GM23338 (cell line): ENCODE data around the gene HDAC10. TPM values are rescaled to one million over a fixed set of nuclear protein-coding genes. Genes with fewer than 3 reads are reported as not detected.

Experiments
- ATAC-seq: fragments of 200-7000 bp; cut with Tn5 transposase; 3 replicates; pipeline ENCODE4 v1.9.1; 2020
- DNase-seq: peaks from one replicate; pipeline ENCODE4 v3.0.0-alpha.2; 2015; ENCODE audit warnings: low spot score
- H2AFZ ChIP-seq: fragments of 200-600 bp; sonication (generic); 2 replicates; pipeline ENCODE4 v1.8.0; 2016; ENCODE audit warnings: antibody characterized with exemption, mild to moderate bottlenecking, moderate library complexity
- H3F3A ChIP-seq: fragments of 200-600 bp; sonication (generic); replicated peaks from 2 replicates; pipeline ENCODE4 v1.8.0; 2017; ENCODE audit warnings: antibody characterized with exemption, mixed run types, low read depth
- H3K27ac ChIP-seq: fragments of 200-600 bp; sonication (generic); 2 replicates; pipeline ENCODE4 v1.6.1; 2016; ENCODE audit warnings: low read depth
- H3K27me3 ChIP-seq: fragments of 200-600 bp; sonication (generic); 2 replicates; pipeline ENCODE4 v1.8.0; 2016; ENCODE audit warnings: mild to moderate bottlenecking, mixed run types, moderate library complexity; ENCODE audit not compliant: insufficient read depth
- H3K36me3 ChIP-seq: fragments of 200-600 bp; sonication (generic); 2 replicates; pipeline ENCODE4 v1.8.0; 2016; ENCODE audit warnings: mild to moderate bottlenecking; ENCODE audit not compliant: insufficient read depth
- H3K4me1 ChIP-seq: fragments of 200-600 bp; sonication (generic); 2 replicates; pipeline ENCODE4 v1.8.0; 2016; ENCODE audit warnings: mild to moderate bottlenecking, moderate library complexity; ENCODE audit not compliant: insufficient read depth
- H3K4me2 ChIP-seq: fragments of 200-600 bp; sonication (generic); 2 replicates; pipeline ENCODE4 v1.7.1; 2017; ENCODE audit warnings: mixed run types
- H3K4me3 ChIP-seq: fragments of 200-600 bp; sonication (generic); 2 replicates; pipeline ENCODE4 v1.6.1; 2016; ENCODE audit warnings: mixed run types
- H3K79me2 ChIP-seq: fragments of 200-600 bp; sonication (generic); replicated peaks from 2 replicates; pipeline ENCODE4 v1.8.0; 2017; ENCODE audit warnings: mild to moderate bottlenecking; ENCODE audit not compliant: insufficient read depth
- H3K9me2 ChIP-seq: fragments of 200-600 bp; sonication (generic); 2 replicates; pipeline ENCODE4 v1.8.0; 2017; ENCODE audit not compliant: insufficient read depth
- H4K20me1 ChIP-seq: fragments of 200-600 bp; sonication (generic); replicated peaks from 2 replicates; pipeline ENCODE4 v1.8.0; 2017; ENCODE audit warnings: mild to moderate bottlenecking; ENCODE audit not compliant: insufficient read depth
- H3K27ac Mint-ChIP-seq: 2 replicates; pipeline ENCODE4 v1.8.0; 2020; ENCODE audit warnings: inconsistent platforms, mild to moderate bottlenecking, moderate library complexity, mixed read lengths
- H3K27me3 Mint-ChIP-seq: 3 replicates; pipeline ENCODE4 v1.8.0; 2022; ENCODE audit warnings: low read depth, mild to moderate bottlenecking, moderate library complexity, mixed read lengths, inconsistent platforms; ENCODE audit not compliant: insufficient read depth, poor library complexity
- H3K36me3 Mint-ChIP-seq: 3 replicates; pipeline ENCODE4 v1.8.0; 2021; ENCODE audit warnings: low read depth, mild to moderate bottlenecking, inconsistent platforms, moderate library complexity, mixed read lengths
- H3K4me1 Mint-ChIP-seq: 3 replicates; pipeline ENCODE4 v1.8.0; 2020; ENCODE audit warnings: mild to moderate bottlenecking, inconsistent platforms, mixed read lengths
- H3K4me3 Mint-ChIP-seq: 3 replicates; pipeline ENCODE4 v1.8.0; 2021; ENCODE audit warnings: moderate library complexity, mild to moderate bottlenecking, inconsistent platforms, mixed read lengths
- H3K9me3 Mint-ChIP-seq: 3 replicates; pipeline ENCODE4 v1.8.0; 2020; ENCODE audit warnings: moderate library complexity, mild to moderate bottlenecking, inconsistent platforms, mixed read lengths
- CREB1 ChIP-seq: fragments of 250-450 bp; sonication (Bioruptor Pico); IDR thresholded peaks from 2 replicates; pipeline ENCODE4 v1.5.0; 2020; ENCODE audit warnings: low read depth, mild to moderate bottlenecking, moderate library complexity
- CTCF ChIP-seq, 2 experiments: fragments of 200-600 bp in 1 of 2; sonication (generic) in 1 of 2; conservative IDR thresholded peaks; 2 replicates each; pipeline versions ENCODE4 v1.5.1 to v1.6.1; 2016 to 2017; ENCODE audit warnings: antibody characterized with exemption in 2 of 2, low read depth in 2 of 2, mild to moderate bottlenecking in 2 of 2, moderate library complexity in 1 of 2
- EZH2phosphoT487 ChIP-seq: fragments of 200-600 bp; sonication (generic); IDR thresholded peaks from one replicate; pipeline ENCODE4 v1.8.1; 2018; ENCODE audit warnings: antibody characterized with exemption; ENCODE audit not compliant: unreplicated experiment
- JUNB ChIP-seq: IDR thresholded peaks from one replicate; pipeline ENCODE4 v1.6.1; 2016; ENCODE audit warnings: antibody characterized with exemption; ENCODE audit not compliant: unreplicated experiment
- NANOG ChIP-seq: IDR thresholded peaks from 2 replicates; pipeline ENCODE4 v1.6.1; 2016; ENCODE audit warnings: antibody characterized with exemption, borderline replicate concordance
- POLR2AphosphoS5 ChIP-seq: IDR thresholded peaks from 2 replicates; pipeline ENCODE4 v1.6.1; 2016; ENCODE audit warnings: antibody characterized with exemption, low read depth
- ZNF114 ChIP-seq: fragments of 250-450 bp; sonication (Bioruptor Pico); IDR thresholded peaks from 2 replicates; pipeline ENCODE4 v1.5.0; 2020; ENCODE audit warnings: mild to moderate bottlenecking, moderate library complexity
- ZNF331 ChIP-seq: fragments of 250-450 bp; sonication (Bioruptor Pico); IDR thresholded peaks from 2 replicates; pipeline ENCODE4 v1.5.0; 2020; ENCODE audit warnings: low read depth, mild to moderate bottlenecking, moderate library complexity
- polyA plus RNA-seq: library from polyadenylated mRNA; unstranded; fragments of >200 nt; fragmentation: Nextera tagmentation; extraction: Ambion mirVana; gene quantifications from 2 replicates; pipeline ENCODE4 v1.2.1, GENCODE V29; 2016
- total RNA-seq: library from RNA; depleted of rRNA; stranded (reverse); fragments of >200 nt; shearing (Covaris generic); gene quantifications from 2 replicates; pipeline ENCODE4 v1.2.3, GENCODE V29; 2014
- TF ChIP-seq, protein P1 (sequence below): IDR thresholded peaks from 2 replicates; pipeline ENCODE4 v1.6.1; 2016; ENCODE audit warnings: antibody characterized with exemption
- TF ChIP-seq, protein P2 (sequence below): IDR thresholded peaks from one replicate; pipeline ENCODE4 v1.6.1; 2018; ENCODE audit warnings: antibody characterized with exemption; ENCODE audit not compliant: unreplicated experiment

HDAC10 gene
- total and polyA plus RNA-seq, 2 experiments from 2014 or later, result 4.1 to 41.9 TPM

- peaks cover 27% of the 10 kb centered on the region for H3K4me1 ChIP-seq
- Mint-ChIP-seq H3K36me3 (peaks cover 1% of the 10 kb centered on the region; the same call in 1 of the 3 replicates), H3K27me3 (peaks cover 30% of the 10 kb centered on the region), H3K9me3 (no peaks in the 10 kb centered on the region; the same call in 2 of the 3 replicates), H3K4me1 (peaks cover 14% of the 10 kb centered on the region), H3K4me3 (no peak overlapping the region; the same call in 2 of the 3 replicates), H3K27ac (no peak overlapping the region)
- no peak overlapping the region for H2AFZ ChIP-seq
- TF ChIP-seq JUNB, result no peak
- no peak for TF ChIP-seq NANOG
- TF ChIP-seq, protein P1, sequence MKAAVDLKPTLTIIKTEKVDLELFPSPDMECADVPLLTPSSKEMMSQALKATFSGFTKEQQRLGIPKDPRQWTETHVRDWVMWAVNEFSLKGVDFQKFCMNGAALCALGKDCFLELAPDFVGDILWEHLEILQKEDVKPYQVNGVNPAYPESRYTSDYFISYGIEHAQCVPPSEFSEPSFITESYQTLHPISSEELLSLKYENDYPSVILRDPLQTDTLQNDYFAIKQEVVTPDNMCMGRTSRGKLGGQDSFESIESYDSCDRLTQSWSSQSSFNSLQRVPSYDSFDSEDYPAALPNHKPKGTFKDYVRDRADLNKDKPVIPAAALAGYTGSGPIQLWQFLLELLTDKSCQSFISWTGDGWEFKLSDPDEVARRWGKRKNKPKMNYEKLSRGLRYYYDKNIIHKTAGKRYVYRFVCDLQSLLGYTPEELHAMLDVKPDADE, result no peak
- no peak for TF ChIP-seq EZH2phosphoT487
- no peak for TF ChIP-seq POLR2AphosphoS5
- TF ChIP-seq ZNF114 (CRISPR knock-in tag), result no peak
- TF ChIP-seq CREB1, result no peak
- H3K79me2 ChIP-seq, result peaks cover 53% of the 10 kb centered on the region
- no peak overlapping the region for H3K27ac ChIP-seq
- H3K36me3 ChIP-seq, result no peaks in the 10 kb centered on the region
- no peaks in the 10 kb centered on the region; the same call in 1 of the 2 replicates for H3F3A ChIP-seq
- H4K20me1 ChIP-seq, result peaks cover 5% of the 10 kb centered on the region; the same call in 1 of the 2 replicates
- H3K9me2 ChIP-seq, result no peaks in the 10 kb centered on the region
- no peak overlapping the region for H3K4me2 ChIP-seq
- no peak for DNase-seq
- H3K4me3 ChIP-seq, result no peak overlapping the region
- no peaks in the 10 kb centered on the region for H3K27me3 ChIP-seq
- ATAC-seq, result no peak
Measured at GRCh38 chr22:50296658-50297490, 45.8 kb upstream of the HDAC10 start.

DNA sequence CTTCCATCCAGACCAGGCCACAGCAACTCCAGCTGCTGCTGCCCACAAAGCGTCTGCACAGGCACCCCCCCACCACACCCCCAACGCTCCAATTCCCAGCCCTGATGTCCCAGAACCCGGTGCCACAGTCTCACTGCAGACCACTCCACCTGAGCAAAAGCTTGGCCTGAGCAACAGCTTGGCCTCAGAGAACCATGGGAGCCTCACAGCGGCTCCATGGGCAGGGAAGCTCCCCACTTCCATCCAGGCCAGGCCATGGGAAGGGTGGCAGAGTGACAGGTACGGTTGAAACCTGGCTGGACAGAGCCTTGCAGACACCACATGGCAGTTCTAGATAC, 43.2 kb upstream of the HDAC10 start:
- Histone ChIP-seq H3K4me2 (peak overlapping the region; percentile 75), H3K4me1 (peaks cover 27% of the 10 kb centered on the region)
- H3K9me3 Mint-ChIP-seq, result no peaks in the 10 kb centered on the region; the same call in 2 of the 3 replicates
- TF ChIP-seq ZNF114 (CRISPR knock-in tag) (no peak), CTCF (conservative IDR thresholded peaks at IDR 0.05; ENCODE audit: low read depth in 2 of 2) (no peak), ZNF331 (CRISPR knock-in tag) (no peak)
- TF ChIP-seq, protein P1, result no peak
- TF ChIP-seq, protein P2, sequence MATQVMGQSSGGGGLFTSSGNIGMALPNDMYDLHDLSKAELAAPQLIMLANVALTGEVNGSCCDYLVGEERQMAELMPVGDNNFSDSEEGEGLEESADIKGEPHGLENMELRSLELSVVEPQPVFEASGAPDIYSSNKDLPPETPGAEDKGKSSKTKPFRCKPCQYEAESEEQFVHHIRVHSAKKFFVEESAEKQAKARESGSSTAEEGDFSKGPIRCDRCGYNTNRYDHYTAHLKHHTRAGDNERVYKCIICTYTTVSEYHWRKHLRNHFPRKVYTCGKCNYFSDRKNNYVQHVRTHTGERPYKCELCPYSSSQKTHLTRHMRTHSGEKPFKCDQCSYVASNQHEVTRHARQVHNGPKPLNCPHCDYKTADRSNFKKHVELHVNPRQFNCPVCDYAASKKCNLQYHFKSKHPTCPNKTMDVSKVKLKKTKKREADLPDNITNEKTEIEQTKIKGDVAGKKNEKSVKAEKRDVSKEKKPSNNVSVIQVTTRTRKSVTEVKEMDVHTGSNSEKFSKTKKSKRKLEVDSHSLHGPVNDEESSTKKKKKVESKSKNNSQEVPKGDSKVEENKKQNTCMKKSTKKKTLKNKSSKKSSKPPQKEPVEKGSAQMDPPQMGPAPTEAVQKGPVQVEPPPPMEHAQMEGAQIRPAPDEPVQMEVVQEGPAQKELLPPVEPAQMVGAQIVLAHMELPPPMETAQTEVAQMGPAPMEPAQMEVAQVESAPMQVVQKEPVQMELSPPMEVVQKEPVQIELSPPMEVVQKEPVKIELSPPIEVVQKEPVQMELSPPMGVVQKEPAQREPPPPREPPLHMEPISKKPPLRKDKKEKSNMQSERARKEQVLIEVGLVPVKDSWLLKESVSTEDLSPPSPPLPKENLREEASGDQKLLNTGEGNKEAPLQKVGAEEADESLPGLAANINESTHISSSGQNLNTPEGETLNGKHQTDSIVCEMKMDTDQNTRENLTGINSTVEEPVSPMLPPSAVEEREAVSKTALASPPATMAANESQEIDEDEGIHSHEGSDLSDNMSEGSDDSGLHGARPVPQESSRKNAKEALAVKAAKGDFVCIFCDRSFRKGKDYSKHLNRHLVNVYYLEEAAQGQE, result no peak

More for the DNA sequence above, 43.2 kb upstream of the HDAC10 start:
- peaks cover 59% of the 10 kb centered on the region for H3K79me2 ChIP-seq
- peaks cover 26% of the 10 kb centered on the region for H3K27me3 Mint-ChIP-seq
- no peak overlapping the region for H3K4me3 Mint-ChIP-seq
- no peaks in the 10 kb centered on the region; the same call in 1 of the 2 replicates for H3F3A ChIP-seq
- peaks cover 3% of the 10 kb centered on the region; the same call in 1 of the 3 replicates for H3K36me3 Mint-ChIP-seq
- no peak overlapping the region for H2AFZ ChIP-seq
- ATAC-seq (no peak), DNase-seq (no peak)
- H4K20me1 ChIP-seq, result peaks cover 5% of the 10 kb centered on the region; the same call in 1 of the 2 replicates
- H3K4me1 Mint-ChIP-seq, result peaks cover 14% of the 10 kb centered on the region
- no peaks in the 10 kb centered on the region for H3K27me3 ChIP-seq
- peak overlapping the region; percentile 89 for H3K27ac ChIP-seq
- H3K36me3 ChIP-seq, result no peaks in the 10 kb centered on the region
- no peaks in the 10 kb centered on the region for H3K9me2 ChIP-seq
- H3K27ac Mint-ChIP-seq, result peak overlapping the region; percentile 74; the same call in 1 of the 2 replicates
- H3K4me3 ChIP-seq, result no peak overlapping the region
